ENCODE data around the gene AGR2.

- no peak for TF ChIP-seq CTCF (IDR thresholded peaks at IDR 0.05 in 8 of 11, conservative IDR thresholded peaks at IDR 0.05 in 3 of 11)
- no peak for TF ChIP-seq POLR2A (IDR thresholded peaks at IDR 0.05)
- no peak for TF ChIP-seq POLR2AphosphoS5 (IDR thresholded peaks at IDR 0.05)
Observed at GRCh38 chr7:16838386-16838785, 33.6 kb upstream of the AGR2 start.

Measured in spleen (tissue), 7 donors.